Measurements from ENCODE around the gene LGALS12.
"Not testable (repeated sequence)": the region's sequence is repeated elsewhere in the genome, so short reads cannot be mapped to it uniquely, and the experiment has no call there.

LGALS12 gene

GRCh38 chr11:63532799-63533475 lies 27.1 kb downstream of the LGALS12 start:
- DNase-seq (ENCODE audit: low read depth in 2 of 2): no peak

DNA sequence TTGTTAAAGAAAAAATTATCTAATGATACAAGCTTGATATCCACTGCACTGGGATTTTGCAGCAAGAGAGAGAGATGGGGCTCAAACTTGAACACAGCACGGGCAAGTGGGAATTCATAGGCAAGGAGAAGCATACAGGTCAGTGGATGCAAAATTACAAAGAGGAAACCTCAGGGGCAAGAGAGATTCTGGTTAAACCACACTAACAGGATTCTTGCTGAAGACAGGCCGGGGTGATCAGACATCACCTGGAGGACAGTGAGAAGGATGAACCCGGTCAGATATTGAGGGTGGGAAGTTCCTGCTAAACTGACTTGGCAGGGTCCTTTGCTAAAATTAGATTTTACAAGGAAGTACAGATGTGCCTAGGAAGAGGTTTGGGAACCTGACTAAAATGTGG lies 28.2 kb downstream of the LGALS12 start:
- DNase-seq (ENCODE audit: low read depth in 2 of 2): no peak

GRCh38 chr11:63534895-63535461 lies 29.1 kb downstream of the LGALS12 start:
- DNase-seq (ENCODE audit: low read depth in 2 of 2): no peak

DNA sequence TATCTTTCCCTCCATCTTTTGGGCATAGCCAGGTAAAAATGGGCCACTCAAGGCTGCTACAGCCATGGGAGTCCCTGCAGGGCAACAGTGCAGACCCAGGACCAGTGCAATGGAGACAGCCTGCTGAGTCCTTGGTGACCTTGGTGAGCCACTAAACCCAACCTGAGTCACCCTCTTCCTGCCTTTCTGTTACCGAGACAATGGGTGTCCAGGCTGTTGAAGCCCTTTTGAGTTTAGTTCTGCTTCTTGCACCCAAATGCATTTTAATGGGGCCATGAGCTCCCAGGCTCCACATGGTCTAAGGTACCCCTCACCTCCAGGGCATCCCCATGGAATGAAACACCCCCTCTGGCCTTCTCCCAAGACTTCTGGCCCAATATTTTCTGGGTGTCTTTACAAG lies 29.9 kb downstream of the LGALS12 start:
- peak in 1 of 2 donors; percentile 27 for DNase-seq (ENCODE audit: low read depth in 2 of 2)

GRCh38 chr11:63536669-63537292 lies 30.9 kb downstream of the LGALS12 start, which contains the start of gene PLAAT4:
Gene PLAAT4, plus strand, starts transcription at chr11:63536808. Its CDS starts 61 bp downstream, at chr11:63536869.
- no peak for DNase-seq (ENCODE audit: low read depth in 2 of 2)

DNA sequence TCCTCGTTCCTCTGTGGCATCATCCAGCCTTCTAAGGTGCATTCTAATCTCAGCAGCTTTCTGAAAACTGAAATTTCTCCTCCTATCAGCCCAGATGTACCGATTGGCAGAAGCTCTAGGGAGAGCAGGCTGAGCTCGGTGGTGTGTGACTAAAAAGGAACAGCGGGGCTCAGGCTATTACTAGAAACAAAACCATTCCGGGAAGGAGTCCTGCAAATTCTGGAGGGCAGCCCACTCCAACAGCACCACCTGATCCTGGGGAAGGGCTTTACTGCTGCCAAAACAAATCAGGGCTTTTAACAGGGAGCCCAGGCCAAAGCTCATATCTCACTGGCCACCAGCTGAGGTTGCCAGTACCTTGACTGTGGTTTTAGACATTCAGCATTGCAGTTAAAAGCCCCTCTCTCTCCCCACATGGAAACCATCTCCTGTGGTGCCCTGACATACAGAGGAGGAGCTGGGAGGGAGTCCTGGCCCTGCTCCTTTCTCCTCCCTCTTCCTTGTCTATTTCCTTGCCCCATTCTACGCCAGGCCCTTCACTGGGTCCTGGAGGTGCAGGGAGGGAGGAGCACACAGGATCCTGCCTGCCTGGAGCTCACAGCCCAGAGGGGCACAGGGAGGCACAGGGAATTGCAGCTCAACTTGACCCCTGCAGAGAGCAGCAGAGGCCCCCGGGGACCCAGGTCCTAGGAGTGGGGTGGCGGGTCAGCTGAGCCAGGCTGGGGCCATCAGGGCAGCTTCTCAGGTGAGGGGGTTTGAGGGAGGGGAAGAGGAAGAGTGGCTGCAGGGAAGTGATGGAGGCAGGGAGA lies 31.6 kb downstream of the LGALS12 start:
- DNase-seq (ENCODE audit: low read depth in 2 of 2): no peak

DNA sequence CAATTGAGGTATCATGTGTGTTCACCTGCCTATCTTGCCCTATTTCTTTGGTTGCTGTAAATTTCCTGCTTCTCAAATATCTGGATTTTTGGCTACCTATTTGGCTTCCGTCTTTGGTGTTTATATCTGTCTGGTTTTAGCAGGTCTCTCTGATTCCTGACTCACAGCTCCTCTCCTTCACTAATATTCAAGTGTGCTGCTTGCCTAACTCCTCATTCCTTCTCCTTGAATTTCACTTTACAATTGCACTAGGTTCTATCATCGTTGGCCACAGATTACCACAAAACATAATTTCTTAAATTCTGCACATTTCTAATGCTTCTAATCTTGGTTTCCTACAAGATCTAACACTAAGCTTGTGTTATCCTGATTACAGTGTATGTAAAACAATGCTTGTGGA lies 36.6 kb downstream of the LGALS12 start:
- not testable (repeated sequence) for DNase-seq (ENCODE audit: low read depth in 2 of 2)

DNA sequence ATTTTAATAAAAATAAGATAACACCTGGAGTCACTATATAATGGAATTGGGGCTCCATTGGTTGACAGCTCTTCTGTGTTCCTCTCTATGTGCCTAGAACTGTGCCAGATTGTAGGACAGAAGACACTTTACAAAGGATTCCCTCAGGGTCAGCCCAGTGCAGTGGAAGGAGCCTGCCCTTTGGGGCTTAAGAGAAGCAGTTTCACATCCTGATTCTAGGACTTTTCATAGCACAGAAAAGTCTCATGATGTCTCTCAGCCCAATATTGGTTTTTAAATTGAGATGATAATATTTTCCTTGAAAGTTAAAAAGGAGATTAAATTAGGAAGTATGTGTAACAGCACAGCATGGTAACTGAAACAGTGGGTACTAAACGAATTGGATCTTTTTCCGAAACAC lies 37.8 kb downstream of the LGALS12 start:
- no peak for DNase-seq (ENCODE audit: low read depth in 2 of 2)

DNA sequence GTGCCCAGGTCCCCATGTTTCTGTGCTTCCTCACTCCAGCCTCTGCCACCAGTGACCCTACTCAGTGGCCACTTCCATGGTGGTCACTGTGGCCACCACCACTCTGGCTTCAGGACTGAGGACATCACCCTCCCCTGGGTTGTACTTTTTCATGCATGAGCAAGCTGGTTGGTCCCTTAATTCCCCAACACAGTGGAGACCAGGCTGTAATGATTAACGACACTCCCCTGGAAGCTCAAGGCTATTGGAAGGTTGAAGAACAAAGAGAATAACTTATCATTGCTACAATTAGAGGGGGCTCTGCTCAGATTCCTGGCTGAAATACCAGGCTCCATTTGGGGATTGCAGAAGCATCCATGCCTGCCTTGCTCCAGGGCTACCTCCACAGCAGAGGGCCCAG lies 41.2 kb downstream of the LGALS12 start:
- DNase-seq (ENCODE audit: low read depth in 2 of 2): no peak

DNA sequence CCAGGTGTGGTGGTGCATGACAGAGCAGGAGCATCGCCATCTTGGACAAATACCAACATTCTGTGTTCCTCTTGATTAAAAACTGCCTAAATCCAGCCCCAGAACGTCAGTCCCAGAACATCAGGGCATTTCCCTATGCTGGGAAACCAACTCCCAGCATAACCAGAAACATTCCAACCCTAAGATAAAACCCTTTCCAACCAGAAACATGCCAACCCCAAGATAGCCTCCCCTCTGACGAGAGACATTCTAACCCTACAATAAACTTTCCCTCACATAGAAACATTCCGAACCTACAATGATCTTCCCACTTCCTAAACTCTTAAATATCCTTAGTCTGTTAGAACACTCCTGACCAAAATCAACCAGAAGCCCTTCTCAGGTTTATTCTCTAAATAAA lies 42.3 kb downstream of the LGALS12 start:
- no peak for DNase-seq (ENCODE audit: low read depth in 2 of 2)

DNA sequence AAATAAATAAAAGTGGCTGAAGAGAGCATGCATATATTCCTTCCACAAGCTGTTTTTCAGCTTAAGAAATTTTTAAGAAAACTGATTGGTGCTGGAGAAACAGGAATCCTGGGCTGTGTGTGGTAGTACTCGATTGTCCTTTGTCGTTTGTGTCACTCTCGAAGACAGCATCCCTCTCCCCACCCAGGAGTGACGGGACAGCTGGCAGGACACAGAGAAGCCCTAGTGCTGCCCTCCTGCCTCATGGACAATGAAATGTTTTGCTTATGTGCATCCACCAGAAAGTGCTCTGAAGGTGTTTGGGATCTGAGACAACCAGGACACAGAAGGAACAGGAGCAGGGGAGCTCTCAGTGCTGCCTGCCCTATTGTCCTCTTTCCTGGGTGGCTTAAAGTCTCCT lies 43.5 kb downstream of the LGALS12 start:
- DNase-seq (ENCODE audit: low read depth in 2 of 2): no peak

- not testable (repeated sequence) for DNase-seq (ENCODE audit: low read depth in 2 of 2)
These were observed 44.3 kb downstream of the LGALS12 start for GRCh38 chr11:63550156-63550700.

DNA sequence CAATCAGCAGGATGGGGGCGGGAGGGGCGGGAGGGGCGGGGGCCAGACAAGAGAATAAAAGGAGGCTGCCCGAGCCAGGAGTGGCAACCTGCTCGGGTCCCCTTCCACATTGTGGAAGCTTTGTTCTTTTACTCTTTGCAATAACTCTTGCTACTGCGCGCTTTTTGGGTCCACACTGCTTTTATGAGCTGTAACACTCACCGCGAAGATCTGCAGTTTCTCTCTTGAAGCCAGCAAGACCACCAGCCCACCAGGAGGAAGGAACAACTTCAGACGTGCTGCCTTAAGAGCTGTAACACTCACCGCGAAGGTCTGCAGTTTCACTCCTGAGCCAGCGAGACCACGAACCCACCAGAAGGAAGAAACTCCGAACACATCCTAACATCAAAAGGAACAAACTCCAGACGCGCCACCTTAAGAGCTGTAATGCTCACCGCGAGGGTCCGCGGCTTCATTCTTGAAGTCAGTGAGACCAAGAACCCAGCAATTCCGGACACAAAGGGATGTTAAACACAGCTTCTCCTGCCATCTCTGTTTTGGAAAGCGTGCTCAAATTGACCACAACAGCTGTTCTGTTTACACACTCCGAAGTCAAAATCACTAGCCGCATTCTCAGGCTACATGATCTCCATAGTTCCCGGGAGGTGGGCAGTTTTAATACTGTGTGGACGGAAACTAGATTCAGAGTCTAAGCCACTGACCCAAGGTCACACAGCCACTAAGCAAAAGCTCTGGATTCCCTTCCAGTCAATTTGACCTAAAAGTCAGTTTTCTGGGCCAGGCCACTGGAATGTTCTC lies 45.4 kb downstream of the LGALS12 start:
- DNase-seq (ENCODE audit: low read depth in 2 of 2): no peak

DNA sequence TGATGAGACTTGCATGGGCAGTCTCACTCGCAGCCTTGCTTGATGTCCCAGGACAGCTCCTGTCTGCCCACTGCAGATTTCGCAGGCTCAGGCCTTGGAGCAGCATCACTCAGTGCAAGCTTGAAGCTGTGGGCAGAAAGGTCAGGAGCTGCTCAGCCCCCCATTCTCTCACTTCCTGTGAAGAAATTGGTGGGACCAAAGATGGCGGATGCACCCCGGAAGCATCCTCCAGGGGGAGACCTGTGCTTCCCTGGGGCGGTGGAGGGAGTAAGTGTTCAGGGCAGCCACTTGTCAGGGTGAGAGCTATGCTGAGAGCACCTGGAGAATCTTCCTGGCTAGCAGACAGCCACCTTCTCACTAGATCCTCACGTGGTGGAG lies 46.0 kb downstream of the LGALS12 start:
- no peak for DNase-seq (ENCODE audit: low read depth in 2 of 2)

DNA sequence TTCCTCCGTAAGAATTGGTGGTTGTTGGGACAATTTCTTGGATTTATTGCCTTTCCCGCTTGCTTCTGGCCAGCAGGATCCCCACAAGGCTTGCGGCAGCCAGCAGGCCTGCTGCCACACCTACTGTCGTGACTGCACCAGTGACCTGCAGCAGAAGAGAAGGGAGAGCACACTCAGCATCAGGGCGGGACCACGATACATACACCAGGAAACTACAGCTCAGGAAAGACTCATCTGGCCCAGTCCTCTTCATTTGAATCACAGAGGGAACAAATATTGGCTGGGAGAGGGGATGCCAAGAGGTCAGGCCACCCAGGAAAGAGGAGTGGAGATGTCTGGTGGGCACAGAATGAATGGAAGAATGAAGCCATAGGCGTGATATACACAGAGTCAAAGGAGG lies 47.0 kb downstream of the LGALS12 start:
- DNase-seq (ENCODE audit: low read depth in 2 of 2): no peak

DNA sequence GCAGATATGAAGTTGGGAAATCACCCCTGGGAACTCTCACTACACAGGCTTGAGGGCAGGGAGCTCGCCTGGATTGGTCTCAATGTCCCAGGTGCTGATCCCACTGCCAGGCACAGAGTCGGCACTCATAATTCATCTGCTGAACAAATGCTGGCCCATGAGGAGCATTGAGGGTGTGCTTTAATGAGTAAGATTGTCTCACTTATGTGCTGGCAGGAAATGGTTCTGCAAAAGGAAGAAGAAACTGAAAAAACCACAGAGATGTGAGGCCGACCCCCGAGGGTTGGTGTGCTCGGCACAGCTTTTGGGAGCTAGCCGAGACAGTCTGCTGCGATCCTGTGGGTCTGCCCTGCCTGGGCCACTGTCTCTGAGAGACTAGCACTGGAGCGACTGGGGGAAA lies 47.9 kb downstream of the LGALS12 start:
- DNase-seq (ENCODE audit: low read depth in 2 of 2): peak in 1 of 2 donors; percentile 32

GRCh38 chr11:63554877-63555223 lies 49.0 kb downstream of the LGALS12 start:
- no peak for DNase-seq (ENCODE audit: low read depth in 2 of 2)

GRCh38 chr11:63556404-63557013 lies 50.6 kb downstream of the LGALS12 start:
- DNase-seq (ENCODE audit: low read depth in 2 of 2): no peak

DNA sequence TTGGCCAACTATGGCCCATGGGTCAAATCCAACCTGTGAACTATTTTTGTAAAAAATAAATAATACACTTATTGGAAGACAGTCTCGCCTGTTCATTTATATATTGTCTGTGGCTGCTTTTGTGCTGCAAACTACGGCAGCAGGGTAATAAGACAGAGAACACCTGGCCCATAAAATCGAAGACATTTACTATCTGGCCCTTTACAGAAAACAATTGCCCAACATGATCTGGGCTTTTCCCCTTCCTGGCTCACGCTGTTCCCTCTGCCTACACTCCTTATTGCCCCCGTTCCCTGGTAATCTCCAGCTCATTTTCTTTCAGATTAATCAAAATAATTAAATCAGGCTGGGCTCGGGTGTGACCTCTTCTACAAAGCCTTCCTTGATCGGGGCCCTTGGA lies 51.7 kb downstream of the LGALS12 start:
- DNase-seq (ENCODE audit: low read depth in 2 of 2): no peak

DNA sequence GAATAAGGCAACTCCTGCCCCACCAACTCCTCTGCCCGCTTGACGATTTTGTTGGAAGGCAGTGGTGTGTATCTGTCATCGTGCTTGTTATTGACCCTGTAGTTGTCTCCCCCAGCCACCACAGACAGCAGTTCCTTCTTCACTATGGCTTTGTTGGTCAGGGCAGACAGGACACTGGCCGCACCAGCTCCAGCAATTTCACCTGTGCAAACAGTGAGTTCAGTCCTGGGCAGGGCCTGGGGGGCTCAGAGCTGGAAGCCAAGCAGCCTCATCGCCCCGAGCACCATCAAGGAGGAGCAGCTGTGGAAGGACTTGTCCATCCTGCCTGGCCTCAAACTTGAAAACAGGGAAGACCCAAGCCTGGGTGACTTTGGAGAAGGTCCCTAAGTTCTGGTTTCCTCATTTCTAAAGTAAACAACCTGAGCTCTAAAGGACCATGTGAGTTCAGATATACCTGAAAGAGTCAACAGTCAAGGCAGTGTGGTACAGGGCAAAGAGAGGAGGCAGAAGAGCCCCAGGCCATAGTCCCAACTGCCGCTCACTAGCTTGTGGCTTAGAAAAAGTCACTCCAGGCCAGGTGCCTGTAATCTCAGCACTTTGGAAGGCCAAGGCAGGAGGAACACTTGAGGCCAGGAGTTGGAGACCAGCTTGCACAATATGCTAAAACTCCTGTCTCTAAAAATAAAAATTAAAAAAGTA lies 52.7 kb downstream of the LGALS12 start:
- DNase-seq (ENCODE audit: low read depth in 2 of 2): no peak

Measured in stimulated activated CD8-positive, alpha-beta memory T cell treated with anti-CD3 and anti-CD28 coated beads, Interleukin-2, amount 100 ng/mL, for 1 hour (primary cell).